NCI-H1092 (cell line): ENCODE results near the gene SECTM1.

Source experiments
- DNase-seq: peaks from one replicate; lab custom pipeline; 2025; lab: John Stamatoyannopoulos, UW

SECTM1 gene

GRCh38 chr17:82314727-82315605, 18.6 kb downstream of the SECTM1 start:
- no peak for DNase-seq

GRCh38 chr17:82314012-82314726, 19.4 kb downstream of the SECTM1 start:
- DNase-seq = no peak

GRCh38 chr17:82313195-82314011, 20.2 kb downstream of the SECTM1 start:
- DNase-seq = no peak

- DNase-seq = no peak
These were observed 21.6 kb downstream of the SECTM1 start for GRCh38 chr17:82311971-82312370.

GRCh38 chr17:82310877-82311276, 22.7 kb downstream of the SECTM1 start:
- no peak for DNase-seq

- no peak for DNase-seq
These were observed 23.7 kb downstream of the SECTM1 start for GRCh38 chr17:82309656-82310570.

- DNase-seq = no peak
These were observed 27.8 kb downstream of the SECTM1 start for GRCh38 chr17:82305727-82306300.

- DNase-seq = no peak
These were observed 28.5 kb downstream of the SECTM1 start for GRCh38 chr17:82304826-82305726.

- no peak for DNase-seq
These were observed 29.4 kb downstream of the SECTM1 start for GRCh38 chr17:82303944-82304808.

GRCh38 chr17:82302991-82303943, 30.3 kb downstream of the SECTM1 start:
- DNase-seq = no peak

- DNase-seq = no peak
These were observed 31.0 kb downstream of the SECTM1 start for GRCh38 chr17:82302568-82302963.

- DNase-seq = no peak
These were observed 31.5 kb downstream of the SECTM1 start for GRCh38 chr17:82301916-82302567.

- no peak for DNase-seq
These were observed 32.2 kb downstream of the SECTM1 start for GRCh38 chr17:82301300-82301915.

- DNase-seq = no peak
These were observed 32.8 kb downstream of the SECTM1 start for GRCh38 chr17:82300707-82301270.

GRCh38 chr17:82300228-82300627, 33.3 kb downstream of the SECTM1 start:
- no peak for DNase-seq

- DNase-seq = no peak
These were observed 34.1 kb downstream of the SECTM1 start for GRCh38 chr17:82299452-82299851.
